Activated CD4-positive, alpha-beta T cell treated with anti-CD3 and anti-CD28 coated beads, Interleukin-2, amount 50 U/mL, for 16 hours (primary cell): ENCODE results near the gene EVPL.
"Not testable (repeated sequence)": the region's sequence is repeated elsewhere in the genome, so short reads cannot be mapped to it uniquely, and the experiment has no call there.

Experiments used
- DNase-seq: peaks from one replicate; pipeline ENCODE4 v3.0.0-alpha.2; 2020

The EVPL gene

DNA sequence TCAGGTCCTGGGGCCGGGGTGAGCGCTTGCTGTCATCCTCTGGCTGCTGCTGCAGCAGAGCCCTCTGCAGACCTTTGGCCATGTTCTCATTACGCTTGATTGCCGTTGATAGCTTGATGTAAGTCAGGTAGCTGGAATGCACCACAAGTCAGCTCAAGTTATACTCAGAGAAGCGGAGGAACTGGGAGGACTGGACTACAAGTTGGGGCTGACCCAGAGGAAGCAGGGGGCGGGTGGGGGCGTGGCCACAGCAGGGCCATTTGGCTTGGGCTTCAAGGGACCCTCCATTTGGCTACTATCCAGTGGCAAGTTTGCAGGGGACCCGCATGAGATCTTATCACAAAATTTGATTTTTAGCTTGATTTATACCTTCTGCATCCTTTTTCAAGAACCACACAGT lies 19.0 kb upstream of the EVPL start:
- no peak for DNase-seq

DNA sequence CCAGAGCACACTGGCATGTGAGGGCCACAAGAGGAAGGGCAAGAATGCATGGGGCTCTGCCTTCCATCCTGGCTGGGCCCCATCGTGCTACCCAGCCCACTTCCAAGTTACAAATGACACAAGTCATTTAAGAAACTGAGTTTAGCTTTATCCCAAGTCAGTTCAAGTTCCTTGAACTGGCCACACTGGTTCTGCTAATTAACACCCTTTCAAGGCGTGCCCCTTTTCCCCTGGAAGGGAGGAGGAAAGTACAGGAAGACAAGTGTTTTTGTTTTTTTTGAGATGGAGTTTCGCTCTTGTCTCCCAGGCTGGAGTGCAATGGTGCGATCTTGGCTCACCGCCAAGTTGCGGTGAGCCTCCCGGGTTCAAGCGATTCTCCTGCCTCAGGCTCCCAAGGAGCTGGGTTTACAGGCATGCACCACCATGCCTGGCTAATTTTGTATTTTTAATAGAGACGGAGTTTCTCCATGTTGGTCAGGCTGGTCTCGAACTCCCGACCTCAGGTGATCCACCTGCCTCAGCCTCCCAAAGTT lies 17.4 kb upstream of the EVPL start:
- DNase-seq = not testable (repeated sequence)

DNA sequence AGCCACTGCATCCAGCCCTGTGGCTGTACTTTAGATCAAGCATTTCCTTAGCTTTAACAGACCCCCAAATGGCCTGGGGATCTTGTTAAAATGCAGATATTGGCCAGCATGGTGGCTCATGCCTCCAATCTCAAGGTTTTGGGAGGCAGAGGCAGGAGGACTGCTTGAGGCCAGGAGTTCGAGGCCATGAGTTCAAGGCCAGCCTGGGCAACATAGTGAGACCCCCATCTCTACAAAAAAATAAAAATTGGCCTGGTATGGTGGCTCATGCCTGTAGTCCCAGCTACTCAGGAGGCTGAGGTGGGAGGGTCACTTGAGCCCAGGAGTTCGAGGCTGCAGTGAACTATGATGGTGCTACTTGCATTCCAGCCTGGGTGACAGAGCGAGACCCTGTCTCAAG lies 15.8 kb upstream of the EVPL start:
- not testable (repeated sequence) for DNase-seq

DNA sequence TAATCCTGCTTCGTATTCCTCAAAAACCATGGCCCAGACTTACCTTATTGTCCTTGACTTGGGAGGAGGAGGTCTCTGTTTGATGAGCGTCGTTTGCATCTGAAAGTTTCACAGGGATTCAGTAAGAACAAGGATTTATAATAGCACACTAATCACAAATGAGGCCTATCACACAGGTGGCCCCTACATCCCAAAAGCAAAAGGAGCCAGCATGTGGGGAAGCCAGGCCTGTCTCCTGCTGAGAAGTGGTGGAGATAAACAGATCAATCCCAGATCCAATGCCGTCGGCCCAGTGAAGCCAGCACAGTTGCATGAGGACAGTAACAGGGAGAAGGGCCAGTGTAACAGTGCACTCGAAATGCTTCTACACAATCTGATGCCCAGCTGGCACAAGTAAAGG lies 13.3 kb upstream of the EVPL start:
- no peak for DNase-seq

DNA sequence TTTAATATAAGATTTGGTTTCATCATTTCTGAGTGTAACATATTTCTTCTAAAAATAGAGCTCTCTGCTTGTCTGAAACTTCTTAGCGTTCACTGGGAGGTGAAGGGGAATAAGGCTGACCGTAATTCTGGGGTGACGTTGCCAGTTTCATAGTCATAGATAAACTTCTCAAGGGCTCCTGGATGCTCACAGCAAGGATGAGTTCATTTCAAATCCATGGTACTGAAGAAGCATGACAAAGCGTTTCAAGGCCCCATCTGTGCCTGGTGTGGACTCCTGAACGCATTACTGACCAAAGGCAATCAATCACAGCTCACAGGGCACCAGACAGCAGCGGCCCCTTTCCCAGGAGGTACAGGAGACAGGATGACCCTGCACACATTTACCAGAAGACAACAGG lies 12.0 kb upstream of the EVPL start:
- DNase-seq = no peak

DNA sequence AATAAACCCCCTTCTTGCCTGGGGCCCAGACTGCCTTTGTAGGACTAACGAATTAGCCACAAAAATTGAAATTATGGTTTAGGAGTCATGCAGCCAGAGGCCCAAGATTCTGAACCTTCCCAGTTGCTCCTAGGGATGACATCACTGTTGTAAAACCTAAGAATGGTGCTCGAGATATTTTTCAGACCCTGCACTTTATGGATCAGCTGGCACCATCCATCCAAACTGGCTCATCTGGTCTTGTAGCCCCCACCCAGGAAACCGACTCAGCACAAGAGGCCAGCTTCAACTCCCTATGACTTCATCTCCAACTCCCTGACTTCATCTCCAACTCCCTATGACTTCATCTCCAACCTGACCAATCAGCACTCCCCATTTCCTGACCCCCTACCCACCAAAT lies 10.9 kb upstream of the EVPL start:
- no peak for DNase-seq

DNA sequence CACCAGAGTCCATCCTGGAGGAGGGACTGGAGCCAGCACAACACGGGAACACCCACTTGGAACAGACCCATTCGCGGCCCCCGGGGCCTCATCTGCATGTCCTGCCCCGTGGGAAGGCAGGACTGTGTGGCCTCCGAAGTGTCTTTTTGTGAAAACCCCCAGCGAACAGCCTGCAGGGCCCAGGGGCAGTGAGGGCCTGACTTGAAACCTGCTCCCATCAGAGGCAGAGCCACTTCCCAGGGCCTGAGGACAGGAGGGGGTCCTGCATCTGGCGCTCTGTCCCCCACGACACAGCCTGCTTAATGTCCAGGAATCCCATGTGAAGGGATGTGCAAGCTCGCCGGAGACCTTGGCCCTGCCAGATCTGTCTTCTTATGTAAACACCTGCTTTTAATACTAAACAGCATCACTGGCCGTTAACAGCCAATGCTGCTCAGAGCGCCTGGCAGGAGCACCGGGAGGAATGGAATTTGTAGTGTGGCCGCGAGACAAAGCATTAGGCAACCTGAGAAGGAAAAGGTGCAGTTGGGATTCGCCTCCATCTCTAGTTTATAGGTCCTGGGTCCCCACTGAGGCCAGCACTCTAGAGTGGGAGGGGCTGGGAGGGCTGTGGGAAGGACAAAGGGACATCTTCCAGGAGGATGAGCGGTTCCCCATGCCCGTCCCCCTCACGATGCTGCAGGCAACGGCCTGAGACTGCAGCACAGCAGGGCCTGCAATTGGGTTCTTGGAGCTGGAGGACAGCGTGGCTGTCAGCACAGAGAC lies 9.6 kb upstream of the EVPL start:
- DNase-seq = no peak

DNA sequence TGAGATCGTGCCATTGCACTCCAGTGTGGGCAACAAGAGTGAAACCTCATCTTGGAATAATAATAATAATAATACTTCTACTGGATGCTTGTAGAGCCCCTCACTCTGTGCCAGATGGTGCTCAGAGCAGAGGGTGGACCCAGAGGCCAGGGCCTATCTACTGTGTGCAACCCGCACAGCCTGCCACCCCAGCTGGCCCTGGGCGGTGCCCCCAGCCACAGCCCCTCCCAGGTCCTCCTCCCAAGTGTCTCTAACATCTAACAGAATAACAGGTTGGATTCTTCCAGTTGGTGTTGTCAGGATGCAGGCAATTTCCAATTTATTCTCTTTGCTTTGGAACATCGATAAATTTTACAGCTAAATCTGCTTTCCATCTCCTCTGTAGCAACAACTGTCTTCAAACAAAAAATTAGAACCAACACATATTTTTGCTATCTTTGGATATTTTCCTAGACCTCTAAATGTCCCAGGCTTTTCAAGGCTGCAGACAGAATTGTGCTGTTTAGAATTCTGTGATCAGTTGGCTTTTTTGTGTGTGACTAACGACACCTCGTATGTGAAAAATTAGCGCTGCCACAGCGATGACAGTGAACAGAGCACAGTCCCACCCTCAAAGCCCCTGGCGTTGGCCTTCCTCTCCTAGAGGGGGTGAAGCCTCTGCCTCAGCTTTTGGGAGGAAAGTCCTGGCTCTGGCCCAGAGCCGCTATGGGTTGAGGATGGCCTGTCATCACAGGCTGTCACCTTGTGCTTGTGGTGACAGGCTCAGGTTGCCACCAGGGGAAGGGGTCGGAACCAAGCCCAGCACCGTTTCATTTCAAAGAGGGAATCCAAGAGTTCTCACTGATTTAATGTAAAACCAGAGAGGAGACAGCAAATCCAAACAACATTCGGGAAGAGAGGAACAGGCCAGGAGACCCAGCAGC lies 7.6 kb upstream of the EVPL start:
- DNase-seq = no peak

DNA sequence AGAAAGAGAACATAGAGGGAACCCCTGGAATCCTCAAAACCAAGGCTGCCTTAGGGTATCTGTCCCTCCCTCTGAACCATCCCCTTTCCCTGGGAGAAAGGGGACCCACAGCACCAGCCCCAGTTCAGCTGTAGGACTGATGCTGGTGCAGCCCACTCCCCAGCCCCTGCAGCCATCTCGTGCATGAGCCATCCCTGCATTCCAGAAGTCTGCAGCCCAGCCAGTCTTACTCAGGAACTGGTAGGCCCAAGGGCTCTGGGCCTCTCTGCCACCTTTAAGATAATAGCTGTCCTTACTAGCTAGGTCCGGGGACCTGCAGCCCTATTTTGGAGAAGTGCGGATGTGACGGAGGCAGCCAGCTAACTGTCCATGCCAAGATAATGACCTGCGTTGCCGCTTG lies 6.0 kb upstream of the EVPL start:
- no peak for DNase-seq

DNA sequence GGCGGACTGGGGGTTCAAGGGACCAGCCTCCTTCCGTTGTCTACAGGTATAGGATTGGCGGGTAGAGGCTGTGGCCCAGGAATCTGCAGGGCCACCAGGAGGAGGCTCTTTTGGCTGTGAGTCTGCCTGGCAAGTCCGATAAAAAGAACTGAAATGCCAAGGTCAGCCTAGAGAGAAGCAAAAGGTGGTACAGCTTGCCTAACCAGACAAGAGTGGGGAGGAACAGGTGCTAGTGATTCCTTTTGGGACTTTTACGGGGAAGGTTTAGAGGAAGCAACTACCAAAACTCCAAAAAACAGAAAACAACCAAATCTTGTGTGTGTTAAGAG lies 5.6 kb upstream of the EVPL start:
- no peak for DNase-seq

DNA sequence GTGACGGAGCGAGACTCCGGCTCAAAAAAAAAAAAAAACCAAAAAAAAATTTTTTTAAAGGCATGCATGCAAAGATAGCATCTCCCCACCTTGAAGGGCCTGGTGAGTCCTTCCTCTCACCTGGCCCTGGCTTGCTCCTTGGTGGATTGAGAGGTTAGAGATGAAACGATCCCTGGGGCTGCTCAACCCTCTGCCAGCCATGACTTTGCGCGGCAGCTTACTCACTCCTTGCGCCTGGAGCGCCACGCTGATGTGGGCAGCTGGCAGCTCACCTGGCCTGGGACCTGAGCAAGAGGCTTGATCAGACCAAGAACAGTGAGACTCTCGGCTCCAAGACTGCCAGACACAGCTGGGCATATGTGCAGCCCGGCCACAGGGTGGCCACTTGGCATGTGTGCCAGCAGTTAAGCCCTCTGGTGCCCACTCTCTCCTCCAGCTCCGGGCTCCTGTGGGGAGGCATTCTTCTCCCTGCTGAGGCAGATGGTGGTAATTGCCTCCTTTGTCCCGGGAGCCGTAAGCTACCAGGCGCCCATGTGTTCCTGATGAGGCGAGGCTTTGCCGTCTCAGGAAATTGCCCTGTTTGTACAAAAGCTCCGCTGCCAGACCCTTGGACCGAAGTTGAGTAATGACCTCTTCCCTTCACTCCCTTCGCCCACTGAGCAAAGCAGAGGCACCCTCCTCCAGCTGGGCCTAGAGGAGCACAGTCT lies 5.1 kb upstream of the EVPL start:
- DNase-seq = no peak

DNA sequence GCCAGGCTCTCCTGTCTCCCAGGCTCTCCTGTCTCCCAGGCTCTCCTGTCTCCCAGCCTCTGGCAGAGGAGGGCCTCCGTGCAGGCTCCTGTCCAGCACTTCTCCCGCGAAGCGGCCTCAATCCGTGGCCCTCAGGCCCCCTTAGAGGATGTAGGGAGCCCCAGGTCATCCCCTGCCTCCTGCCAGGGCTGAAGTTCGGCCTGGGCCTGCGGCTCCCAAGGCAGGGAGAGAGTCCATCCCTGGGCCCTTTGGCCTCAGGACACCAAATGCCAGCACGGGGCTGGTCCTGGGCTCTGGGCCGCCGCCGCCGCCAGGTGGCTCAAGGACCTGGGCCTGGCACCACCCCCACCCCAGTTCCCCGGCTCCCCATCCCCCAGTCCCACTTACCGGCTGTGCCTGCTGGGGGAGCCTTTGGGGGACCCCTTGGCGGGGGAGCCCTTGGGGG lies 370 bp downstream of the EVPL start:
- no peak for DNase-seq

DNA sequence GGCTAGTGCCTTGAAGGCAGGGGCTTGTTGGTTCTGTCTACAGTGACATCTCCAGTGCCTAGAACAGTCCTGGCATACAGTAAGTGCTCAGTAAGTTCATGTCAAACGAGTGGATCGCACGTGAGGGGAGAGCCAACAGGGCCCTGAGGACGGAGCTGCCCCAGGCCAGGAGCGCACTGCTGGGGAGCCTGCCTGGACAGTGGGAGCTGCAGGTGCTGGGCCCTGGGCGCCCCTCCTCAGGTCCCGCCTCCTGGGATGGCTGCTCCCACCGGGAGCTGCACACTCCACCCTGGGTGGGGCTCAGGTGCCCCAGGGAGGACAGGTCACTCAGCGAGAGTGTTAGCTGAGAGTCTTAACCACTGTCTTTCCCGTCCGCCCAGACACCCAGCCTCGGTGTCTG lies 1.8 kb downstream of the EVPL start:
- DNase-seq = no peak

DNA sequence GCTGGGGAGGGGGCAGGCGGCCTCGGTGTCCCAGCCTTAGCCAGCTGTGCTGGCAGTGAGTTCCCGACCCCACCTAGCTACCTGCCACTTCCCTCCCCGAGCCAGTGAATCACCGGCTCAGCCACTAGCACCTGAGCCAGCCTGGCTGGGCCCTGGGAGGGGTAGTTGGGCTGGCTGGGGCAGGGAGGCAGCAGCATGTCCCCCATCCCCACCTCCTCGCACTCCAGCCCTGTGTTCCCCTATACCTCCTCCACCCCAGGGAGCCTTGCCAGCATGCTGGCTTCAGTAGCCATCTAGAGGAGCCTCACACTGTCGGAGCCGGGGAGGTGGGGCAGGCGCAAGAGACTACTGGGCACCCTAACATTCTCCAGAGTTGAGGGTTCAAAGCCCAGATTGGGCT lies 2.8 kb downstream of the EVPL start:
- DNase-seq = no peak

DNA sequence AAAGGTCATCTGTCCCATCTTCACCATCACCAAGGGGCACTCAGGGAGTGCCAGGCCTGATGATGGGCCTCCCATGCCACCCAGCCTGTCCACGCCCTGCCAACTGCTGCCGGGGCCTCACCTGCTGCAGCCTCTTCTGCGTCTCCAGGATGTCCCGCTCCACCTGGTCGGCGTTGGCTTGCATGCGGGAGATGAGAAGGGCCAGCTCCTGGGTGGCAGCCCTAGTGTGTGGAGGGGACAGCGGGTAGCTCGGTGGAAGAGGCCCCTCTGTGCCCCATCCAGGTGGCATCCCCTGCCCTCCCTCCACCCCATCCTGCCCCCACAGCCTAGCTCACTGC lies 3.2 kb downstream of the EVPL start:
- DNase-seq = no peak

DNA sequence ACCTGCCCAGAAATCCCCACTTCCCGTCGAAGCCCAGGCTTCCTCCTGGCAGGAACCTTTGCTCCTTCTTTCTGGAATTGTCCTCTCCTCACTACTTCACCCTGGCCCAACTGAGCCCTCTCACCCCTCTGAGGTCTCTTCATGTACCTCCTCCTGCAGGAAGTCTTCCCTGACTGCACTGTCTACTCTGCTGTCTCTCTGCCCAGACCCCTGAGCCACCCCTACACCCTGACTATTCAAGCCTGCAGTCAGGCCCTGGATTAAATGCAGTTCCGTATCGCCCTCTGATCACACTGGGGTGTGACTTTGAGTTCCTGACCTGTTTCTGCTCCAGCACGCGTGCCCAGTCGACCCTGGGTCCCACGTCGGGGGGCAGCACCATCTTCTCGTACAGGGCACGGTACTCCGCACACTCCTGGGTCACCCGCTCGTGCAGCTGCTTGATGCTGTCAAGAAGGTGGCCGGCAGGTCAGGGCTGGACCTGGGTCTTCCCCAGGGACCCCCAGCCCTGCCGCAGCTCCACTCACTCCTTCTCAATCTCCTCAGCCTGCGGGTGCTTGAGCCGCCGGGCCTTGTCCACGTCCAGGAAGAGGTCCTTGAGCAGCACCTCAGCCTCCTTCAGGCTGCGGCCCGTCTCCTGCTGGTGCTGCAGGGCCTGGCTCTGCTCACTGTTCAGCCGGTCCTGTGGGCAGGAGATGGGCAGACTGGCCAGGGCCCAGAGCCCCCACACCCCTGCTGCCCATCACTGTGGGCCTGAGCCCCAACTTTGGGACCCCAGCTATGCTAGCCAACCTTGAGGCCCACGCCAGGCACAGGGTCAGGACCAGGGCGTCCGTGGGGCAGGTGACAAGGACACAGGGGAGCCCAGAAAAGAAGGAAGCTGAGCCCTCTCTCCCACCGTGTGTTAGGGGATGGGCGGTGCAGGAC lies 3.9 kb downstream of the EVPL start:
- no peak for DNase-seq

DNA sequence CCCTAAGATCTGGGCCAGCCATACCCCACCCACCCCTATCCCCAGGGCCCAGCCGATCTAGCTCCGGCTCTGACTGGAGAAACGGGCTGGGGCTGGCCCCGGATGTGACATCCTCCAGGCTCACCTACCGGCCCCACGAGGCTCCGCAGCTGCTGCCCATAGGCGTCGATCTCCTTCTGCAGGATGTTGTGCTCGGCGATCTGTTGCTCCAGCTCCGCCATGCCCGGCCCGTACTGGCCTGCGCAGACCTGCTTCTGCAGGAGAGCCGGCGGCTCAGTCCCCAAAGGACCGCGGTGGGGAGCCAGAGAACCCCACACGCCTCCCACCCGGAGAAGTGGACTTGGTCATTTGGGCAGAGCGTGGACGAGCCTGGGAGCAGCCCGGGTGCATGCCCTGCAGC lies 4.8 kb downstream of the EVPL start:
- DNase-seq = no peak

DNA sequence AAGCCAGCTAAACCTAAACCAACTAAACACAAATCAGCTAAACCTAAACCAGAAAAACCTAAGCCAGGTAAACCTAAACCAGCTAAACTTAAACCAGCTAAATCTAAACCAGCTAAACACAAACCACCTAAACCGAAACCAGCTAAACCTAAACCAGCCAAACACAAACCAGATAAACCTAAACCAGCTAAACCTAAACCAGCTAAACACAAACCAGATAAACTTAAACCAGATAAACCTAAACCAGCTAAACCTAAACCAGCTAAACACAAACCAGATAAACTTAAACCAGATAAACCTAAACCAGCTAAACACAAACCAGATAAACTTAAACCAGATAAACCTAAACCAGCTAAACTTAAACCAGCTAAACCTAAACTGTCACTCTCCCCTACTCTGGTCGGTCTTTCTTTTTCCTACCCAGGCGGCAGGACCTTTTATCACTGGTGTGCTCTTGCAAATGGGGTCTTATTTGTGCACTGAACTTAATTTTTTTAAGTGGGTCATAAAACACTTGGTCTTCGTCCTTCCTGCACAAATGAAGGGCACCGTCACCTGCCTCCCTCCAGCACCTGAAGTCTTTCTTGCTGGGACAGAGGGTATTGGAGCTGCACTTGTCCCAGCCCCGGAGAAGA lies 7.2 kb downstream of the EVPL start:
- DNase-seq = no peak

DNA sequence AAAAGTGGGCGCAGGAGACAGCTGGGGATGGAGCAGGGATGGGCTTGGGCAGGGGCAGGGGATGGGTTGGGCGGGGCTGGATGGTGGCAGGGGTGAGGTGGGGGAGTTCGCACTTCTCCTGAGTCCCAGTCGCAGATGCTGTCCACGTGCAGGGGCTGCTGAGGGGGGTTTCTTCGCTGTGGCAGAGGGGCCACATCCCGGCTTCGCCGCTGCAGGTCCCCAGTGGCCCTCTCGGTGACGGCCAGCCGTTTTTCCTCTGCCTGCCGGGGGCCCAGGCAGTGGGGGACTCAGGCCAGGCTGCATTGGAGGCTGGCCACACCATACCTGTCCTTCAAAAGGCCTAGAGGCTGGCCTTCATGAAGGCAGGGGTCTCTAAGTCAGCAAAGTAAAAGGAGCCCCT lies 8.3 kb downstream of the EVPL start:
- DNase-seq = no peak

DNA sequence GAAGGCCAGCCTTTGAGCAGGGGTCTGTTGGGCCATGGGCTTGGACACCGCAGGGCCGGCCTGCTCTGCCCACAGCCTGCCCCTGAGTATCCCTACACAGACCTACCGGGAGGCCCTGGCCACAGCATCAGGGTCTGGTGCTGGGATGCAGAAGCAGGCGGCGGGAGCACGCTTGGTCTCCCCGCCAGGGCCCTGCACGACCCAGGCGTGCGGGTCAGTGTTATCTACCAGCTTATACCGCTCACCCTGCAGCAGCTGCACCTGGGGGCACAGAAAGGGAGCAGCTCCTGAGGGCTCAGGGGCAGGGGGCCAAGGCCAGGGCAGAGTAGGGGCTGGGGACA lies 8.8 kb downstream of the EVPL start:
- DNase-seq = no peak

DNA sequence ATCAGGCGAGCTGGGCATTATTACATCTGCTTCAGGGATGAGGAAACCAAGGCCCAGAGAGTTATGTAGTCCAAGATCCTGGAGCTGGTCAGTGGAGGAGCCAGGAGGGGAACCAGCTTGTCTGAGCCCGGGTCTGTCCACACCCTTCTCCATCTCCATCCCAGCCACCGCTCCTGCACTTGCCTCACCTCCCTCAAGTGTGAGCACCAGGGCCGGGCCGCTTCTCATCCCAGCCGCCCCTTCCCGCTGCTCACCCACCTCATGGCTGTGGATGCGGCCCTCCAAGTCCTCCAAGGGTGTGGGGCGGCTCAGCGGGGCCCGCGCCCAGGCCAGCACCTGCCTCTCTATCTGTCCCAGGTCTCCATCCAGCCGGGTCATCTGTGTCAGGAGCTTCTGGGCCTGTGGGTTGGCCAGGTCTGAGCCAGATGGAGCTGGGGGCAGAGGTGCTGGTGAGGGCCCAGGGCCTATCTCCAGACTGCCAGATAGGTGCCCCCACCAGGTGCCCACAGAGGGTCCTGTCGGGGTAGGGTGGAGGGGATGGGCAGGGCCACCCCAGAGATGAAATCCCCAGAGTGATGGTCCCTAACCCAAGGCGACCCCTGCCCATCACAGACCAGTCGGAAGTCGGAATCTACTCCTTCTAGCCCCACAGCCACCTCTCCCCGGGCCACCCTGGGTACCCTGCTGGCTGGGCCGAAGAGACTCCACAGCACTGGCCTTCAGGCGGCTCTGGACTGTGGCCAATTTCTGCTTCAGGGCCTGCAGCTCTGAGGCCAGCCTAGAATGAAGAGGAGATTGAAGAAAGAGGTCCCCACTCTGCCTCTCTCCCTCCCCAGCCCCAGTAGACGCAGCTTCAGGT lies 9.4 kb downstream of the EVPL start:
- no peak for DNase-seq
